Stimulated activated CD8-positive, alpha-beta memory T cell treated with anti-CD3 and anti-CD28 coated beads, Interleukin-7, amount 100 ng/mL, for 48 hours (primary cell): Measurements from ENCODE around the gene YTHDF1.

Experiments used
- DNase-seq, 2 donors: peaks; one replicate each; pipeline ENCODE4 v3.0.0-alpha.2; 2020; ENCODE audit warnings: low read depth in 1 of 2; ENCODE audit errors: extremely low read depth in 1 of 2

YTHDF1 gene

DNA sequence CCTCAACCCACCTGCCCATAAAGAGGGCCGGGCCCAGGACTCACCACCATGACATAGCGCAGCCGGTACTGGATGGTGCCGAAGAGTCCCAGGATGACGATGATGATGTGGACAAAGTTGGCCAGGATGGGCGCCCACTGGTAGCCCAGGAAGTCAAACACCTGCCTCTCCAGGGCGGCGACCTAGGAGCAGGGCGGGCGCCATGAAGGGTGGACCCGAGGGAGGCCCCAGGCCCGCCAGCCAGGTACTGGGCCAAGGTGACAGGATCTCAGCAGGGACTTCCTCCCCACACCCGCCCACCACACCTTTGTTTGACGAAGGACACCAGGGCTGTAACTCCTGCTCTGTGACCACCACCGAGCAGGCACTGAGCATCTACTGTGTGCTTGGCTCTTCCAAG is 34.0 kb upstream of the YTHDF1 start:
- DNase-seq, result no peak

DNA sequence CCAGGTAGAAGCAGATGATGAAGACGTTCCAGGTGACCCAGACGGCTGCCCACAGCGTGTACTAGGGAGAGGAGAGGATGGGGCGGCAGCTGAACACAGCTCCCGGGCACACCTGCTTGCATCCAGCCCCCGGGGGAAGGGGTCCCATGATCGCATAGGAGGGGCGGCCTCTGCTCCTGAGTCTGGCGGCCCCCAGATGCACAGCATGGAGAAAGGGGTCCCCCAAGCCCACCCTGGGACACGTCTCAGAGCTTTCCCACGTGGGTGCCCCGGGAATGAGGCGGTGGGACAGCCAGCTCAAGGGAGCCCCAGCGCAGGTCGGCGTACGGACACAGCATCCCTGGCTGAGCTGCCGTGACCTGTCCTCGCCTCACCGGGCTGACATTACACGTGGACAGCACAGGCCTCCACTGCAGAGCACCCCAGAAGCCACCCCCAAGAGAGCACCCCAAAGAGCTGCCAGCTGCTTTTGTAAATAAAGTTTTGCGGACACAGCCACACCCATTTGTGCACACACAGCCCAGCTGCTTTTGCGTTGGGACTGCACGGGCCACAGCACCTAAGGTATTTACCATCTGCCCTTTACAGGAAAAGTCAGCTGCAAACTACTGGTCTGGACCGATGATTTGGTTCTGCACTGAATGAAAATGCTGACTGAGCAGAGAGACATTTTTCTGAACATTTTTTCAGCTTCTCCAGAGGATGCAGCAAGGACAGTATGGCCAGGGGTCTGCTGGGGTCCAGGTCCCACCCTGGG is 33.1 kb upstream of the YTHDF1 start:
- DNase-seq, result no peak

DNA sequence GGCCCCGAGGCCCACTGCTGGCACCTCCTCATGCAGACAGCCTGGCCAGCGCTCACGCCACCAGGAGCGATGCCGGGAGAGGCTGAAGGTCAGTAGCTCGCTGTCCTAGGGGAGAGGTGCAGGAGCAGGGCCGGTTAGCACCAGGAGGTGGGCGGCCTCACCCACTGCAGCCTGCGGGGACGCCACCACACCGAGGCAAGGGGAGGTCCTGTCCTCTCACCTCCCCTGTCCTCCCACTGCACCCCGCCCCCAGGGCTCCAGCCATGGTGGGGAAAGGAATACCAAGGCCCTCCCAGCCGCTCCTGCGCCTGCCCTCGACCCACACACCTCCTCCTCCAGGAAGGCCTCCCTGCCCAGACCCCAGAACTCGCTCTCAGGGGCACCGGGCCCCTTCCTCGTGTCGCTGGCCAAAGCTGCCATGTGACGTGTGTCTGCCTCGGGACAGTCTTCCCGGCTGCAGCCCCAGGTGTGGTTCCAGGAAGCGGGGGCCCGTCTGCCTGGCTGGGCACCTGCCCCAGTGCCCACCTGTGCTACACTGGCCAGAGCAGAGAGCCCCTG is 31.8 kb upstream of the YTHDF1 start:
- DNase-seq, result no peak

DNA sequence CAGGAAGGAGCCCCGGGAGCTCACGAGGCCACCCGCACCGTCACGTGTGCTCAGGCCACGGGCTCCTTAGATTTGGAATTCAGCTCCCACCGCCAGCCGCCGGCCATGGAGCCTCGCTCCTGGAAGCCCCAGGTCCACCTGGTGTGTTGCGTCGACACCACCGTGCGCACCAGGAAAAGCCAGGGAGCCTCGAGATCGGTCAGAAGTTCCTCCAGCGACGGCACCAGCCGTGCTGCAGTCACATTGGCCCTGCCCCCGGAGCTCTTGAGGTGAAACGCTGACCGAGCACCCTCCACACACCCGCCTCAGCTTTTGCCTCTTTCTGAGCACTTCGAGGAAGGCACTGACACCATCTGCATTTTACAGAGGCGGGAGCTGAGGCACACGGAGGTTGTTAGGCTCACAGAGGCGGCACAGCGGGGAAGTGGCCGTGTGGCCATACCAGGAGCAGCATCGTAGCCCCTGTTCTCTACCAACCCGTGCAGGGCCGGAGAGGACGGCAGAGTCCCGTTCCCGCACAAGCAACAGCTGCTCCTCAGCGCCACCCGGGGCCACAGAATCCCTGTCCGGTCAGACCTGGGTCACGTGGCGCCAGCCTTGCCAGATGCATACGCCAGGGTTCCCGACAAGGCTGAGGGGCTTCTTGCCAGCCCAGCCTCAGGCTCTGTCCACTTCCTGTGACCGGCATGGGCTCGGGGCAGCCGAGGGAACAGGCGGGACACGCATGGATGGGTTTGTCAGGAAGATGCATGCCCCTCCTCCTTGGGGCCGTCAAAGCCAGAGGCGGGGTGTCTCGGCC is 30.8 kb upstream of the YTHDF1 start:
- no peak for DNase-seq

DNA sequence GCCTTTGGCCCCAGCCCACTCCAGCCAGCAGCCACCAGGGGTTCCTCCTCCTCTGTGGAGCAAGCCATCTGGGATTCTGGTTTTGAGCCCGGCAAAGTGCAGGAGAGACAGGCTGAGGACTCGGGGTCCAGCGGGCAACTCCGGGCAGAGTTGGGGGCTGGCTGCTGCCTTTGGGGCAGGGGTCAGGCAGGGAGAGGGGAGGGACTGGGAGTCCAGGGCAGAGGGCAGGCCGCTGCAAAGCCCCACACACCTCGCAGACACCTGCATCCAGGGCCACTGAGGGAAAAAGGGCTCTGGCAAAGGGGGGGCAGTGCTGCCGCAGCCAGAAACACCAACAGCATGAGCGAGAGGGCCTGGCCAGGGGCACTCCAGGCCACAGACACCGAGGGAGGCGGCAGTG is 28.5 kb upstream of the YTHDF1 start:
- no peak for DNase-seq

DNA sequence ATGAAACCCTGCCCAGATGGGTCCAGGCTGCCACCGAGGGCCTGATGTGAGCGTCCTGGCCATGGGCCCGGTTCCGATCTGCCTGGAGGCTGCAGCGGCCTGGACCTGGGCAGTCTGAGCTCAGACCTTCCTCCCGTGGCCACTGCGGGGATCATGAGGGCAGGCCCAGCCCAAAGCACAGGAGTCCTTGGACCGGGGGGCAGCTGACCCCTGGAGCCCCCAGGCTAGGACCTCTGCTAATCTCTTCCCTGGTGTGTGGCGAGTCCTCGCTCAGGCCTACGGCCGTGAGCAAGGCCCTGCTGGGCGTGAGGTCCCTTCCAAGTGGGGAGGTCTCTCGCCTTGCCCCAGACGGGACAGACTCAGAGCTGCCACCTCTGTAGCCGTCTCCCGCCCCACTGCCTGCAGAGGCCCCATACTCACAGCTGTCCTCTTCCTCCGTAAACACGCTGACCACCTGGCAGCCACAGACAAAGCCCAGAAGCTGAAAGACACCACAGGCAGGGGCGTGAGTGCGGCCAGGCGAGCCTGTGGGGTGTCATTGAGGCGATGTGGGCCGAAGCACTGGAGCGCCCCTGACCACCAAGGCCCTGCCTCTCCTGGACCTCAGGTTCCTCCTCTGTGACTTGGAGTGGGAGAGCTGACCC is 27.8 kb upstream of the YTHDF1 start:
- DNase-seq, result no peak

DNA sequence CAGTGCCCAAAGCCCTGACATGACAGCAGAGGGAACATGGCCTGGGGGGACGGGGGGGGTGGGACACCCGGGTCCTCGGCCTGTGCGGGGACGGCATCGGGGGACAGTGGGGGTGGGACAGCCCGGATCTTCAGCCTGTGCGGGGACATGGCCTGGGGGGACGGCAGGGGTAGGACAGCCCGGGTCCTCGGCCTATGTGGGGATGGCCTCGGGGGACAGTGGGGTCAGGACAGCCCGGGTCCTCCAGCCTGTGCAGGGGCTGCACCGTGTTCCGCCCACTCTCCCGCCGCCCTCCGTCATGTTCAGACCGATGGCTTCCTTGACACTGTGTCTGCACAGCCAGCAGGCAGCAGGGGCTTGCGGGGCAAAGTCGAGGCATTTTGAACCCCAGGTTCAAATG is 26.8 kb upstream of the YTHDF1 start:
- no peak for DNase-seq

DNA sequence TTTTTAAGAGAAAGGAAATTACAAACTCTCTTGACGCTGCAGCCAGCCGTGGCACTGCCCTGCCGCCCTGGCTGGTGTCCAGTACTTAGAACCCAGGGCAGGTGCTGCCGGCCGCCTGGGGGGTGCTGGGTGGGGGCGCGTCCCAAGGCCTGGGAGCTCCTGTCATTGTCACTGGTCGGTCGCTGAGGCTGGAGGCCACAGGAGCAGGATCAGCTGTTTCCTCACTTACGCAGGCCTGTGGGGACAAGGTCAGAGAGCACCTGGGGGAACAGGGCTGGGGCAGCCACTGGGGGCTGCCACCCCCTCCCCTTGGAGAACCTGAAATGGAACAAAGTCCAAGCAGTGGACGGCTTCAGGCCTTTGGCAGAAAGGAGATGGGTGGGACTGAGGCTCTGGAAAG is 25.3 kb upstream of the YTHDF1 start:
- no peak for DNase-seq

DNA sequence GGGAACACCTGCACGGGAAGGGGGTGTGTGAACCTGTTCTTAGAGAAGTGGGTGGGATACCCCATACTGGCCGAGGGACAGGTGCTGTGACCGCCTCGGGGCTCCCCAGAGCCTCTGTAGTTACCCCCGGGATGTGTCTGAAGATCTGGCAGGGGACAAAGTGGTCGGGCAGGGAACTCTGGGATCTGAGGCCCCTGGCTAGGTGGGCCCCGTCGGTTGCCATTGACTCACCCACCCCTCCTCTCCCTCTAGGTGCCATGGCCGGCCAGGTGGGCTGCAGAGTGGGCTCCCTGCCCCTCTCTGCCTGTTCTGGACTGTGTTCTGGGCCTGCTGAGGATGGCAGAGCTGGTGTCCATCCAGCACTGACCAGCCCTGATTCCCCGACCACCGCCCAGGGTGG is 24.1 kb upstream of the YTHDF1 start:
- DNase-seq, result no peak

DNA sequence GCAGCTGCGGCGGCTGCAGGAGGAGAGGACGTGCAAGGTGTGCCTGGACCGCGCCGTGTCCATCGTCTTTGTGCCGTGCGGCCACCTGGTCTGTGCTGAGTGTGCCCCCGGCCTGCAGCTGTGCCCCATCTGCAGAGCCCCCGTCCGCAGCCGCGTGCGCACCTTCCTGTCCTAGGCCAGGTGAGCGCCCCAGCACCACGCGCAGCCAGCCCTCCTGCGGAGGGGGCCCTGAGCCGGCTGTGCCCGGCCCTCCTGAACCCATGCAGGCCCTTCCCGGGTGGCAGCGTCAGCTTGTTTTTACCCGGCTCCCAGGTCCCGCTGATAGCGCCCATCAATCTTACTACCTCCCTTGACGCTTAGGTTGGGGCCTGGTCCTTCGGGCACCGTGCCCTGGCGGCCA is 23.5 kb upstream of the YTHDF1 start:
- DNase-seq, result no peak

DNA sequence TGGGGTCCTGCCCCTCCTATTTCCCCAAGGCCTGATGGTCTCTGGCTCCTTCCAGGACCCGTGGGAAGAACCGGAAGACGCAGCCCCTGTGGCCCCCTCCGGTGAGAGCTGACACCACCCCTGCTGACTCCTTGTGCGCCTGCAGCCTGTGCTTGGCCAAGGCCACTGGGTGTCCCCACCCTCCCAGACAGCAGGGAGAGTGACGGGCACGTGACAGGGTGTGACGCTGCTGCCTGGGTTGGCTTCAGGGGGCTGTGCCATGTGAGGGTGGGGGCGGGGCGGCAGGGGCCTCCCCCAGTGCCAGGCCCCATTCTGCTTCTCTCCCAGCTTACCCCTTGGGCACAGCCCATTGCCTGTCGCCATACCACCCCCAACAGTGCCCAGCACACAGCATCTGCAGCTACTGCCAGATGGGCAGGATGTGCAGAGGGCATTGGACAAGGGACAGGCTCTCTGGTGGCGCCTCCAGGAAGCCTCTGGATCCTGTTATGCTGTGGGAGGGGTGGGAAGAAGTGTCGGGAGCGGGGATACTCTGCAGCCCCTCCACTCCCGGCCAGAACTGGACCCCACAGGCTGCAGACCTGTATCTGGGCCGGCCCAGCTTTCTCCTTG is 22.7 kb upstream of the YTHDF1 start:
- no peak for DNase-seq

DNA sequence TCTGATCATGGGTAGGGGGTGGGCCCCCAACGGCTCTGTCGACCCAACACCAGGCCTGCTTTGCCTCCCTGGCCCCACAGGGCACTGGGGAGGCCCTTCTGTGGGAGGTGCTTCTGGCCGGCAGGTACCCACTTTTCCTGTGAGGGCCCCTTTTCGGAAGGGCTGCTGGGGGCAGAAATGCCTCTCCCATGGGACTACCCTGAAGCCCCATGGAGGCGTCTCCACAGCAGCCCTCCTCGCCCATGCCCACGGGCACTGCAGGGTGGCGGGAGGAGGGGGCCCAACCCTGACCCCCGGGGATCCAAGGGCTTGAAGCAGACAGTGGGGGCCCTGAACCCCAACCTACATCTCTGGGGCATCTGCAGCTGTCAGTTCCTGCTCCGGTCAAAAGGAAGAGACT is 22.1 kb upstream of the YTHDF1 start:
- DNase-seq, result no peak

DNA sequence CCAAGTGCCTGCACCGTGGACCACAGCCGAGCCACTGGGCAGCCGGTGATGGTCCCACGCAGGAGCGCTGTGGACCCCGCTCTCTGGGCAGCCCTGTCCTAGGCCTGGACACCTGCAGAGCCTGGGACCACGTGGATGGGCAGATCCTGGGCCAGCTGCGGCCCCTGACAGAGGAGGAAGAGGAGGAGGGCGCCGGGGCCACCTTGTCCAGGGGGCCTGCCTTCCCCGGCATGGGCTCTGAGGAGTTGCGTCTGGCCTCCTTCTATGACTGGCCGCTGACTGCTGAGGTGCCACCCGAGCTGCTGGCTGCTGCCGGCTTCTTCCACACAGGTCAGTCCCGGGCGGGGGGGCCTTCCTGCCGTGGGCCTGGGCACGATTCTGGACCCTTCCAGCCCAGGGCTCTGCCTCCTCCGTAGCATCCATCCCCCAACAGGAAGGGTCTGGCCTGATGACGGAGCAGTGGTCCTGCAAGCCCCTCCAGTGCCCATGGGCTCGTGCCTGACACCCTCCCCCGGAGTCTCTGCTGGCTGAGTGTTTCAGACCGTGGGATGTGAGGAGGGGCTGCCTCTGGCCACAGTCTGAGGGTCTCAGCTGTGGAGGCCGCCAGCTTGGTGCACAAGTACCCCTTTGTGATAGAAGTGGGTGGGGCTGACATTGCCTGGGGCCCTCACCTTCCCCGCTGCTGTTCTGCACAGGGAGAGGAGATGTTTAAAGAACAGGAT is 20.3 kb upstream of the YTHDF1 start:
- DNase-seq, result no peak

DNA sequence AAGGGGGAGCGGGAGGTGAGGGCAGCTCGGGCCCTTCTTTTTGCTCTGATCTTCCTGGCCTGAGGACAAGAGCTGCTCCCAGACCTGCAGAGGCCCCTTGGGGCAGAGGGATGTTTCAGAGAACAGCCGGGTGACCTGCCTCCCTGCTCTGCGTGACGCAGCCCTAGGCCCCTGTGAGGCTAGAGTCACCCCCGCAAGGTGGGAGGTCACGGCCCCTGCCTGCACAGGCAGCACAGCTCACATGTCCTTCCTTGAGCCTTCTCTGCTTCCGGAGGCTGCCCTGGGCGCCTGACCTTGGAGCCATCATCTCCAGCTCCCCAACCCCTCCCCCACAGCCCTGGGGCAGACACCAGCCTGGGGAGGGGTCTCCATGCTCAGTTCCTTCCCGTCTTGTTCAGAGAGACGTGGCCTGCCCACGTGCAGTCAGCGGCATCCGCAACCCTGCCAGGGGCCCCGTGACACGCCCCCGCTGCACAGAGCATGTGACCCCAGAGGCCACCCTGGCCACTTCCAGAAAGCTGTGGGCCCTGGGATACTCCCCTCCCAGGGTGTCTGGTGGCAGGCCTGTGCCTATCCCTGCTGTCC is 19.6 kb upstream of the YTHDF1 start, which contains the start of gene BIRC7:
Gene BIRC7, plus strand, starts transcription at position 507 of the 585 bp plus-strand sequence. CDS start 192 bp downstream, outside the sequence.
- DNase-seq, result no peak

DNA sequence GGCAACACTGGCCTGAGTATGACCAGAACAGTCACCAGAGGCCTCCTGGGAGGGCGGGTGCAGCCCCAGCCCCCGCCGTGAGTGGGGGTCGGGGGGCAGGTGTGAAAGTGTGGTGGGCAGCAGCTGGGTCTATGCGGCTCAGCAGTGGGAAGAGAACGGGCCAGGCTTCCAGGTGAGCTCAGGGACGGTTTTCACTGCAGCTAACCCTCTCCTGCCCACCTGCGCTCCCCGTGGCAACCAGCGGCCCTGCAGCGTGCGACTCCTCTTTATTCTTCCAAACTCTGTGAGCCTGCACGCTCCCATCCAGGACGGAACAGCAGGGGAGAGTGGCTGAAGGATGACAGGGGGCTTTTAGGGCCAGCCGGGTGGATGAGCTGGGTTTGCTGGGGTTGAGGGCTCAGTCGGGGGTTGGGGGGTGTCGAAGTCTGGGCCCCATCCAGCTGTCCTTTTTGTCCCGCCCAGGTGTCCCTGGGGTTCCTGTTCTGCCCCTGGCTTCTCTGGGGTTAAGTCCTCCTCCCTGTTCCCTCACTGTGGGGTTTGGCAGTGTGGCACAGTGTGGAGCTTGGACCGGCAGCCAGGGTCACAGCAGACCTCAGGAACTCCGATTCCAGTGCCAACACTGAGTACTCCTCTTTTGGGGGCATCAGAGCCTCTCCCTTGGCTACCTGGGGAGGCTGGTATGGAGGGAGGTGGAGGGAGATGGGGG is 18.9 kb upstream of the YTHDF1 start:
- DNase-seq, result no peak

DNA sequence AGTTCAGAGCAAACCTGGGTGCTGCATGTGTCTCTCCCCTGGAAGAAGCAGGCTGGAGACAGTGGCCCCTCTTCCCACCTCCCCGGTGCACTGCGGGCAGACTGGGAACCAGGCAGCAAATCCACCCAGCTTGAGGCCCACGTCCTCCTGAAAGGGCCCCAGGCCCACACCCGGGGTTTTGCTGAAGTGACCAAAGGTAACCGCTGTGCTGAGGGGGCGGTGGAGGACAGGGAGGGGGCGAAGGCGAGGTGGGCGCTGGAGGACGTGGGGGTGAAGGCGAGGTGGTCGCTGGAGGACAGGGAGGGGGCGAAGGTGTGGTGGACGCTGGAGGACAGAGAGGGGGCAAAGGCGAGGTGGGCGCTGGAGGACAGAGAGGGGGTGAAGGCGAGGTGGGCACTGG is 18.0 kb upstream of the YTHDF1 start:
- DNase-seq, result no peak

DNA sequence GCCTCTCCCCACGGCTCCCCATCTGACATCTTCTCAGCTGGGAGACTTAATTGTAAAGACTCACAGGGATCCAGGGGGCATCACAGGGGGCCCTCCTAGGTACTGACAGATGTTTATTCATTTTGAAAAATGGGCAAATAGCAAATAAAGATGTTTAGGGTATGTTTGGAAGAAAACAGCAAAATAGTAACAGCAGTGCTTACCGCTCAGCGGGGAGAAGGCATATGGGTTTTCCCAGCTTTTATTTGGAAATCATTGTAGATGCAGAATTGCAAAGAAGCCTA is 17.1 kb upstream of the YTHDF1 start:
- no peak for DNase-seq

DNA sequence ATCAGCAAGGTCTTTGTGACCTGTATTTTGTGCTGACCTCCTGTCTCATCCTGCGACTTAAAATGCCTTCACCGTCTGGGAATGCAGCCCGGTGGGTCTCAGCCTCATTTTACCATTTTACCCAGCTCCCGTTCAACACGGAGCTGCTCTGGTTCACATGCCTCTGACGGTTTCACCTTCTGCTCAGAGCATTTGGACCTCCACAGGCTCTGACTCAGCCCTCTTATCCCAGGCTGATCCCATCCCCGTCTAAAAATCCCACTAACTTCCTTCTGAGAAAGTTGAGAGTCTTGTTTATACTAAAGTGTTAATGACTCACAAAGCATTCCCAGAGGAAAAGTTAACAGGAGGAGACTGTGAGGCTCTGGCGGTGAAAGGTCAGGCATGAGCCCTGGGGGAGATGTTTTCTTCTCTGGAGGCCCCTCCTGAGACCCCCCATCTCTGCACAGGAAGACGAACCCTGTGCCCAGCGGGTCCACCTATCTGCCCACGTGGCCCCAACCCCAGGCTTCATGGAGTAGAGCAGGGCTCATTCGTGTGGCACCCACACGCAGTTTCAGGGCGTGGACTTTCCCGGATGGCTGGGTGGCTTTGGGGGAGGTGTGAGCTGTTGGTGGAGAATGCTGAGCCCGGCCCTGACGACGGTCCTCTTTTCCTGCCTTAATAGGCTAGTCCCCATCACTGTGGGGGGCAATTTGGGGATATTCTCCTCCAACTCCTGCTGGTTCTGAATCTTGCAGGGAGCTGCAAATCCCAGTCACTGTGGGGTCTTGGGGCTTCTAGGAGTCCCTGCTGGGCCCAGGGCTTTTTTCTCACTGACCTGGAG is 16.5 kb upstream of the YTHDF1 start:
- no peak for DNase-seq

DNA sequence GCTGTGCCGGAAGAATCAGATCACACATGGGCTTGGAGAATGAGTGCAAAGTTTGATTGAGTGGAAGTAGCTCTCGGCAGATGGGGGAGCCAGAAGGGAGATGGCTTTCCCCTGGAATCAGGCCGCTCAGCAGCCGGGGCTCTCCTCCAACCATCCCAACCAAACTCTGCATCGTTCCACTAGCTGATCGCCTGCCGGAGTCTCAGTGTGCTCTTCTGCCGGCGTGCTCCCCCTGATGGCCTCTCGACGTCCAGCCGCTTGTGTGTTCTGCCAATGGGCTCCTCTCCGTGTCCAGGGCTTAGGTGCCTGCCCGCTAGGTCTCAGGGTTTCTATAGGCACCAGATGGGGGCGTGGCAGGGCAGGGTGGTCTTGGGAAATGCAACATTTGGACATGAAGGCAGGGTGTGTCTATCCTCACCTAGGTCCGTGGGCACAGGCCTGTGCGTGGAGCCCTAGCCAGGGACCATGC is 14.9 kb upstream of the YTHDF1 start:
- DNase-seq, result no peak
